ENCODE measurements around the gene MRPS7.

Gene MRPS7

GRCh38 chr17:75239778-75240393 is 21.8 kb upstream of the MRPS7 start:
- no peak for TF ChIP-seq ZFP3 (CRISPR knock-in tag; IDR thresholded peaks at IDR 0.05)
- no peak for TF ChIP-seq TOX (CRISPR knock-in tag; IDR thresholded peaks at IDR 0.05; ENCODE audit: borderline replicate concordance)
- no peak for TF ChIP-seq ZNF8 (CRISPR knock-in tag; IDR thresholded peaks at IDR 0.05)
- TF ChIP-seq ZNF565 (CRISPR knock-in tag; conservative IDR thresholded peaks at IDR 0.05; ENCODE audit: low read depth) = no peak
- TF ChIP-seq CSRNP3 (CRISPR knock-in tag; IDR thresholded peaks at IDR 0.05) = no peak
- TF ChIP-seq ZNF70 (CRISPR knock-in tag; IDR thresholded peaks at IDR 0.05) = no peak
- TF ChIP-seq, protein P1, sequence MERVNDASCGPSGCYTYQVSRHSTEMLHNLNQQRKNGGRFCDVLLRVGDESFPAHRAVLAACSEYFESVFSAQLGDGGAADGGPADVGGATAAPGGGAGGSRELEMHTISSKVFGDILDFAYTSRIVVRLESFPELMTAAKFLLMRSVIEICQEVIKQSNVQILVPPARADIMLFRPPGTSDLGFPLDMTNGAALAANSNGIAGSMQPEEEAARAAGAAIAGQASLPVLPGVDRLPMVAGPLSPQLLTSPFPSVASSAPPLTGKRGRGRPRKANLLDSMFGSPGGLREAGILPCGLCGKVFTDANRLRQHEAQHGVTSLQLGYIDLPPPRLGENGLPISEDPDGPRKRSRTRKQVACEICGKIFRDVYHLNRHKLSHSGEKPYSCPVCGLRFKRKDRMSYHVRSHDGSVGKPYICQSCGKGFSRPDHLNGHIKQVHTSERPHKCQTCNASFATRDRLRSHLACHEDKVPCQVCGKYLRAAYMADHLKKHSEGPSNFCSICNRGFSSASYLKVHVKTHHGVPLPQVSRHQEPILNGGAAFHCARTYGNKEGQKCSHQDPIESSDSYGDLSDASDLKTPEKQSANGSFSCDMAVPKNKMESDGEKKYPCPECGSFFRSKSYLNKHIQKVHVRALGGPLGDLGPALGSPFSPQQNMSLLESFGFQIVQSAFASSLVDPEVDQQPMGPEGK (CRISPR knock-in tag; IDR thresholded peaks at IDR 0.05; ENCODE audit: borderline replicate concordance) = no peak
- no peak for TF ChIP-seq GLIS3 (CRISPR knock-in tag; IDR thresholded peaks at IDR 0.05)
- no peak for TF ChIP-seq ARNTL (CRISPR knock-in tag; IDR thresholded peaks at IDR 0.05; ENCODE audit: borderline replicate concordance, low read depth)
- TF ChIP-seq OSR1 (CRISPR knock-in tag; IDR thresholded peaks at IDR 0.05) = no peak
- TF ChIP-seq ESRRG (CRISPR knock-in tag; IDR thresholded peaks at IDR 0.05) = no peak
- no peak for TF ChIP-seq RARB (CRISPR knock-in tag; IDR thresholded peaks at IDR 0.05)
- no peak for TF ChIP-seq ZFP30 (CRISPR knock-in tag; IDR thresholded peaks at IDR 0.05)
- no peak for TF ChIP-seq PPARA (CRISPR knock-in tag; IDR thresholded peaks at IDR 0.05; ENCODE audit: borderline replicate concordance)
- ATAC-seq = no peak

DNA sequence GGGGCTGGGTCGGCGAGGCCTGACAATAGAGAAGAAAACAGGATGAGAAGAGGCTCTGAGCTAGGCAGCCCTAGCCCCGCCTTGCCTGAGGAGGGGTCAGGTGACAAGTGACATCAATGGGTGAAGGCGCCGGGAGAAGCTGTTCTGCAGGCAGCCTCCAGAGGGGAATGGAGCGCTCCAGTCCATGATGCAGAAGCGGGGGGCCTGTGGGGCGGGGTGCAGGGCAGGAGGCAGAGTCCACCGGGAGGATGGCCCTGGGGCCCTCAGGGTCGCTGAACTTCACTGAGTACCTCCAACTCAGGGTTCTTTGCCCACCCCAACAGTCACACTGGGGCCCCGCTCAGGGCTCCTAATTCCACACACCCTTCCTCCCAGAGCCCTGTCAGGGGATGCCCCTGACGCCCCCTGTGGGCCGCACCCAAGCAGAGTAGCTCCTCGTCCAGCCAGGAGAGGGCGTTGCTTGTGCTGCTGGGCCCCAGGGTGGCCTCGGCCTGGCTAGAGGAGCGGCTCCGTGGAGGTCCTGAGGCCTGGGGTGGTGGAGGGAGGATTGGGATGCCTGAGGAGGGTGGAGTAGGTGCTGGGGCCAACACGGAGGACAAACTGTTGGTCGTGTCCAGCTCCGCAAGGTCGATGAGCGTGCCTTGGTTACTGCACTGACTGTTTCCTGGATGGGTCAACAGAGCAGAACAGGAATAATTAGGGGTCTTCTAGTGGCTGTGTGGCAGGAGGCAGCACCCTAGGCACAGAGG is 21.1 kb upstream of the MRPS7 start:
- ATAC-seq = peak; percentile 68
- TF ChIP-seq ESRRG (CRISPR knock-in tag; IDR thresholded peaks at IDR 0.05) = no peak
- TF ChIP-seq SNAI2 (CRISPR knock-in tag; IDR thresholded peaks at IDR 0.05) = no peak

- TF ChIP-seq CSDC2 (CRISPR knock-in tag; IDR thresholded peaks at IDR 0.05) = no peak
- TF ChIP-seq TOX (CRISPR knock-in tag; IDR thresholded peaks at IDR 0.05; ENCODE audit: borderline replicate concordance) = no peak
- TF ChIP-seq PPARA (CRISPR knock-in tag; IDR thresholded peaks at IDR 0.05; ENCODE audit: borderline replicate concordance) = no peak
- TF ChIP-seq BACH2 (CRISPR knock-in tag; IDR thresholded peaks at IDR 0.05; ENCODE audit: borderline replicate concordance) = no peak
- TF ChIP-seq ZNF8 (CRISPR knock-in tag; IDR thresholded peaks at IDR 0.05) = no peak
- TF ChIP-seq CSRNP3 (CRISPR knock-in tag; IDR thresholded peaks at IDR 0.05) = no peak
- no peak for TF ChIP-seq ZFP30 (CRISPR knock-in tag; IDR thresholded peaks at IDR 0.05)
- no peak for TF ChIP-seq ZNF70 (CRISPR knock-in tag; IDR thresholded peaks at IDR 0.05)
- TF ChIP-seq, protein P1 (CRISPR knock-in tag; IDR thresholded peaks at IDR 0.05; ENCODE audit: borderline replicate concordance) = no peak
- no peak for TF ChIP-seq TCF4 (CRISPR knock-in tag; IDR thresholded peaks at IDR 0.05; ENCODE audit: borderline replicate concordance)
- no peak for TF ChIP-seq ZC3H10 (CRISPR knock-in tag; IDR thresholded peaks at IDR 0.05)
- no peak for TF ChIP-seq ZNF565 (CRISPR knock-in tag; conservative IDR thresholded peaks at IDR 0.05; ENCODE audit: low read depth)
- no peak for TF ChIP-seq POU6F1 (CRISPR knock-in tag; IDR thresholded peaks at IDR 0.05; ENCODE audit: borderline replicate concordance, low read depth)
- no peak for TF ChIP-seq ZFP3 (CRISPR knock-in tag; IDR thresholded peaks at IDR 0.05)
- no peak for TF ChIP-seq GLIS3 (CRISPR knock-in tag; IDR thresholded peaks at IDR 0.05)
- no peak for TF ChIP-seq SNAI2 (CRISPR knock-in tag; IDR thresholded peaks at IDR 0.05)
- no peak for TF ChIP-seq TSHZ2 (CRISPR knock-in tag; IDR thresholded peaks at IDR 0.05)
- TF ChIP-seq ISL1 (CRISPR knock-in tag; IDR thresholded peaks at IDR 0.05) = no peak
- no peak for TF ChIP-seq OSR1 (CRISPR knock-in tag; IDR thresholded peaks at IDR 0.05)
- TF ChIP-seq ESRRG (CRISPR knock-in tag; IDR thresholded peaks at IDR 0.05) = no peak
- no peak for ATAC-seq
Observed at GRCh38 chr17:75241143-75241430, 20.6 kb upstream of the MRPS7 start.

Measured in SK-N-SH treated with all-trans-retinoic acid at 6 μM for 48 hours (cell line).